Endothelial cell of umbilical vein (primary cell): ENCODE measurements around the gene DSCAML1.
"Not testable (repeated sequence)": the region's sequence is repeated elsewhere in the genome, so short reads cannot be mapped to it uniquely, and the experiment has no call there.

Source experiments
- EZH2 ChIP-seq: IDR thresholded peaks from 2 replicates; pipeline ENCODE4 v1.6.1; 2012; ENCODE audit warnings: borderline replicate concordance, low read depth, mild to moderate bottlenecking, moderate library complexity, low read length, inconsistent platforms; ENCODE audit not compliant: severe bottlenecking
- GATA2 ChIP-seq: IDR thresholded peaks from 2 replicates; pipeline ENCODE4 v1.7.0; 2011; ENCODE audit warnings: low read depth, mild to moderate bottlenecking, moderate library complexity, mixed read lengths, low read length; ENCODE audit not compliant: insufficient read length, insufficient read depth
- POLR2A ChIP-seq: IDR thresholded peaks from 2 replicates; pipeline ENCODE4 v1.6.1; 2012; ENCODE audit warnings: low read depth, mild to moderate bottlenecking, control low read depth, low read length
- POLR2AphosphoS5 ChIP-seq: IDR thresholded peaks from 2 replicates; pipeline ENCODE4 v1.6.1; 2012; ENCODE audit warnings: low read depth, mild to moderate bottlenecking, control low read depth, low read length, moderate library complexity; ENCODE audit not compliant: insufficient read depth
- TF ChIP-seq, protein P1 (sequence below), 2 donors: IDR thresholded peaks; 1 replicate in 1 of 2; 2 replicates in 1 of 2; pipeline ENCODE4 v1.5.1; 2011; ENCODE audit warnings: low read length in 2 of 2, mild to moderate bottlenecking in 2 of 2, moderate library complexity in 2 of 2, control low read depth in 1 of 2, inconsistent platforms in 1 of 2, low read depth in 1 of 2; ENCODE audit not compliant: insufficient read depth in 1 of 2; ENCODE audit errors: extremely low read depth in 1 of 2
- TF ChIP-seq, protein P2 (sequence below): IDR thresholded peaks from 2 replicates; pipeline ENCODE4 v1.6.1; 2011; ENCODE audit not compliant: insufficient read depth, insufficient read length

GRCh38 chr11:117763465-117763864 lies 33.6 kb downstream of the DSCAML1 start:
- not testable (repeated sequence) for TF ChIP-seq POLR2AphosphoS5, POLR2A, EZH2, GATA2
- TF ChIP-seq, protein P1, sequence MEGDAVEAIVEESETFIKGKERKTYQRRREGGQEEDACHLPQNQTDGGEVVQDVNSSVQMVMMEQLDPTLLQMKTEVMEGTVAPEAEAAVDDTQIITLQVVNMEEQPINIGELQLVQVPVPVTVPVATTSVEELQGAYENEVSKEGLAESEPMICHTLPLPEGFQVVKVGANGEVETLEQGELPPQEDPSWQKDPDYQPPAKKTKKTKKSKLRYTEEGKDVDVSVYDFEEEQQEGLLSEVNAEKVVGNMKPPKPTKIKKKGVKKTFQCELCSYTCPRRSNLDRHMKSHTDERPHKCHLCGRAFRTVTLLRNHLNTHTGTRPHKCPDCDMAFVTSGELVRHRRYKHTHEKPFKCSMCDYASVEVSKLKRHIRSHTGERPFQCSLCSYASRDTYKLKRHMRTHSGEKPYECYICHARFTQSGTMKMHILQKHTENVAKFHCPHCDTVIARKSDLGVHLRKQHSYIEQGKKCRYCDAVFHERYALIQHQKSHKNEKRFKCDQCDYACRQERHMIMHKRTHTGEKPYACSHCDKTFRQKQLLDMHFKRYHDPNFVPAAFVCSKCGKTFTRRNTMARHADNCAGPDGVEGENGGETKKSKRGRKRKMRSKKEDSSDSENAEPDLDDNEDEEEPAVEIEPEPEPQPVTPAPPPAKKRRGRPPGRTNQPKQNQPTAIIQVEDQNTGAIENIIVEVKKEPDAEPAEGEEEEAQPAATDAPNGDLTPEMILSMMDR (IDR thresholded peaks at IDR 0.05; ENCODE audit: extremely low read depth in 1 of 2, insufficient read depth in 1 of 2, low read depth in 1 of 2, low read length in 2 of 2) = not testable (repeated sequence)
- TF ChIP-seq, protein P2, sequence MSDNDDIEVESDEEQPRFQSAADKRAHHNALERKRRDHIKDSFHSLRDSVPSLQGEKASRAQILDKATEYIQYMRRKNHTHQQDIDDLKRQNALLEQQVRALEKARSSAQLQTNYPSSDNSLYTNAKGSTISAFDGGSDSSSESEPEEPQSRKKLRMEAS = not testable (repeated sequence)
